ENCODE data around the gene SLC40A1. TPM values are rescaled to one million over a fixed set of nuclear protein-coding genes. Genes with fewer than 3 reads are reported as not detected.
A peak's percentile ranks its signal among the peaks of the same experiment; 100 is the strongest.

SLC40A1 gene
- total RNA-seq, 6 experiments from 2014 or later = not detected

GRCh38 chr2:189614585-189614984, 34.0 kb upstream of the SLC40A1 start:
- Mint-ChIP-seq H3K36me3 (ENCODE audit: low read depth) (no peaks in the 10 kb centered on the region), H3K4me1 (ENCODE audit: low read depth) (peaks cover 29% of the 10 kb centered on the region), H3K27ac (no peak overlapping the region), H3K27me3 (ENCODE audit: insufficient read depth) (peaks cover 2% of the 10 kb centered on the region; the same call in 1 of the 2 replicates), H3K9me3 (no peaks in the 10 kb centered on the region), H3K4me3 (no peak overlapping the region)
- DNase-seq = no peak
- TF ChIP-seq CTCF (IDR thresholded peaks at IDR 0.05) = no peak

GRCh38 chr2:189613650-189614420, 33.2 kb upstream of the SLC40A1 start:
- Mint-ChIP-seq H3K4me3 (peak overlapping the region; percentile 89), H3K36me3 (ENCODE audit: low read depth) (no peaks in the 10 kb centered on the region), H3K27me3 (ENCODE audit: insufficient read depth) (peaks cover 2% of the 10 kb centered on the region; the same call in 1 of the 2 replicates), H3K4me1 (ENCODE audit: low read depth) (peaks cover 36% of the 10 kb centered on the region), H3K27ac (peak overlapping the region; percentile 93), H3K9me3 (no peaks in the 10 kb centered on the region)
- TF ChIP-seq CTCF (IDR thresholded peaks at IDR 0.05) = no peak
- DNase-seq = peak; percentile 61

GRCh38 chr2:189613077-189613636, 32.6 kb upstream of the SLC40A1 start:
- Mint-ChIP-seq H3K27me3 (ENCODE audit: insufficient read depth) (peaks cover 2% of the 10 kb centered on the region; the same call in 1 of the 2 replicates), H3K36me3 (ENCODE audit: low read depth) (no peaks in the 10 kb centered on the region), H3K4me3 (peak overlapping the region; percentile 89), H3K9me3 (no peaks in the 10 kb centered on the region), H3K4me1 (ENCODE audit: low read depth) (peaks cover 43% of the 10 kb centered on the region), H3K27ac (peak overlapping the region; percentile 93)
- peak; percentile 84 for DNase-seq
- no peak for TF ChIP-seq CTCF (IDR thresholded peaks at IDR 0.05)

- peaks cover 48% of the 10 kb centered on the region for H3K4me1 Mint-ChIP-seq (ENCODE audit: low read depth)
- H3K36me3 Mint-ChIP-seq (ENCODE audit: low read depth) = no peaks in the 10 kb centered on the region
- no peak overlapping the region for H3K4me3 Mint-ChIP-seq
- H3K9me3 Mint-ChIP-seq = no peaks in the 10 kb centered on the region
- H3K27ac Mint-ChIP-seq = no peak overlapping the region
- no peak for TF ChIP-seq CTCF (IDR thresholded peaks at IDR 0.05)
- DNase-seq = no peak
- peaks cover 2% of the 10 kb centered on the region for H3K27me3 Mint-ChIP-seq (ENCODE audit: insufficient read depth)
These were observed 30.1 kb upstream of the SLC40A1 start for GRCh38 chr2:189610700-189611099.

GRCh38 chr2:189609853-189610252, 29.3 kb upstream of the SLC40A1 start:
- TF ChIP-seq CTCF (IDR thresholded peaks at IDR 0.05) = no peak
- Mint-ChIP-seq H3K27ac (no peak overlapping the region), H3K27me3 (ENCODE audit: insufficient read depth) (peaks cover 2% of the 10 kb centered on the region), H3K4me3 (no peak overlapping the region), H3K36me3 (ENCODE audit: low read depth) (no peaks in the 10 kb centered on the region), H3K4me1 (ENCODE audit: low read depth) (peaks cover 48% of the 10 kb centered on the region), H3K9me3 (no peaks in the 10 kb centered on the region)
- no peak for DNase-seq

Data from HFFc6 (cell line).